ENCODE measurements around the gene ERBB4.

The ERBB4 gene

GRCh38 chr2:212173756-212174510, 364.7 kb downstream of the ERBB4 start:
- TF ChIP-seq CTCF (IDR thresholded peaks at IDR 0.05; ENCODE audit: low read depth, low read length), result no peak
- DNase-seq (ENCODE audit: low read depth in 2 of 2), result peak in 1 of 2 donors; percentile 11

GRCh38 chr2:212173331-212173730, 365.3 kb downstream of the ERBB4 start:
- no peak overlapping the region for H3K4me3 ChIP-seq (replicated peaks in 1 of 2; ENCODE audit: low read depth in 2 of 2, low read length in 2 of 2)
- TF ChIP-seq CTCF (IDR thresholded peaks at IDR 0.05; ENCODE audit: low read depth, low read length), result no peak
- no peak for DNase-seq (ENCODE audit: low read depth in 2 of 2)

More at GRCh38 chr2:212173756-212174510, 364.7 kb downstream of the ERBB4 start:
- no peak overlapping the region for H3K4me3 ChIP-seq (replicated peaks in 1 of 2; ENCODE audit: low read depth in 2 of 2, low read length in 2 of 2)

GRCh38 chr2:212170382-212170781, 368.2 kb downstream of the ERBB4 start:
- no peak for TF ChIP-seq CTCF (IDR thresholded peaks at IDR 0.05; ENCODE audit: low read depth, low read length)
- no peak overlapping the region for H3K4me3 ChIP-seq (replicated peaks in 1 of 2; ENCODE audit: low read depth in 2 of 2, low read length in 2 of 2)
- DNase-seq (ENCODE audit: low read depth in 2 of 2), result no peak

- H3K4me3 ChIP-seq (replicated peaks in 1 of 2; ENCODE audit: low read depth in 2 of 2, low read length in 2 of 2), result no peak overlapping the region
- DNase-seq (ENCODE audit: low read depth in 2 of 2), result no peak
- TF ChIP-seq CTCF (IDR thresholded peaks at IDR 0.05; ENCODE audit: low read depth, low read length), result no peak
These were observed 380.5 kb downstream of the ERBB4 start for GRCh38 chr2:212158081-212158480.

- H3K4me3 ChIP-seq (replicated peaks in 1 of 2; ENCODE audit: low read depth in 2 of 2, low read length in 2 of 2), result no peak overlapping the region
- DNase-seq (ENCODE audit: low read depth in 2 of 2), result peak; percentile 1 to 62
- TF ChIP-seq CTCF (IDR thresholded peaks at IDR 0.05; ENCODE audit: low read depth, low read length), result no peak
These were observed 381.6 kb downstream of the ERBB4 start for GRCh38 chr2:212157012-212157411.

- no peak for DNase-seq (ENCODE audit: low read depth in 2 of 2)
- no peak for TF ChIP-seq CTCF (IDR thresholded peaks at IDR 0.05; ENCODE audit: low read depth, low read length)
These were observed 382.5 kb downstream of the ERBB4 start for GRCh38 chr2:212156088-212156487.

GRCh38 chr2:212154477-212154878, 384.1 kb downstream of the ERBB4 start:
- DNase-seq (ENCODE audit: low read depth in 2 of 2), result no peak
- TF ChIP-seq CTCF (IDR thresholded peaks at IDR 0.05; ENCODE audit: low read depth, low read length), result no peak

More at GRCh38 chr2:212156088-212156487, 382.5 kb downstream of the ERBB4 start:
- H3K4me3 ChIP-seq (replicated peaks in 1 of 2; ENCODE audit: low read depth in 2 of 2, low read length in 2 of 2), result no peak overlapping the region

More at GRCh38 chr2:212154477-212154878, 384.1 kb downstream of the ERBB4 start:
- no peak overlapping the region for H3K4me3 ChIP-seq (replicated peaks in 1 of 2; ENCODE audit: low read depth in 2 of 2, low read length in 2 of 2)

All from cardiac fibroblast (primary cell).